Measurements from ENCODE around the gene LRRC7. TPM values are rescaled to one million over a fixed set of nuclear protein-coding genes. Genes with fewer than 3 reads are reported as not detected.

Gene LRRC7
- total and polyA plus RNA-seq, 2 of the 8 experiments (the other 6 are each of a cell fraction or from before 2014, with no cell fraction given): 0.03 to 0.17 TPM

- Histone ChIP-seq H2AFZ (ENCODE audit: low read length) (no peak overlapping the region), H3K23ac (ENCODE audit: insufficient read length) (no peak overlapping the region), H2AK5ac (ENCODE audit: low read depth, low read length) (no peak overlapping the region), H3K14ac (ENCODE audit: insufficient read length) (no peak overlapping the region), H4K8ac (ENCODE audit: extremely low read depth, insufficient read depth, low read length) (no peak overlapping the region), H2BK5ac (ENCODE audit: low read depth, low read length) (no peak overlapping the region), H2BK12ac (ENCODE audit: low read depth, low read length) (no peak overlapping the region), H3K27me3 (replicated peaks in 1 of 4; ENCODE audit: control insufficient read depth in 3 of 4, extremely low read depth in 1 of 4, insufficient read depth in 3 of 4, low read length in 3 of 4) (no peaks in the 10 kb centered on the region), H3K4ac (replicated peaks; ENCODE audit: insufficient read length, low read depth, low read length) (no peak overlapping the region), H4K91ac (replicated peaks; ENCODE audit: insufficient read length, low read length) (no peak overlapping the region), H3K36me3 (ENCODE audit: control insufficient read depth in 2 of 4, insufficient read depth in 4 of 4, low read length in 3 of 4) (no peaks in the 10 kb centered on the region), H2BK120ac (replicated peaks; ENCODE audit: low read depth, low read length) (no peak overlapping the region), H3K79me1 (ENCODE audit: low read depth, low read length) (no peaks in the 10 kb centered on the region), H3K56ac (replicated peaks; ENCODE audit: insufficient read length, low read depth, low read length) (no peak overlapping the region), H3K4me2 (ENCODE audit: insufficient read depth in 1 of 2, low read depth in 2 of 2, low read length in 2 of 2) (no peak overlapping the region), H4K5ac (ENCODE audit: insufficient read length, low read depth, low read length) (no peak overlapping the region), H3K23me2 (ENCODE audit: low read depth, low read length) (no peaks in the 10 kb centered on the region), H3K27ac (ENCODE audit: low read depth, low read length) (no peak overlapping the region), H2BK20ac (ENCODE audit: low read length) (no peak overlapping the region), H2BK15ac (ENCODE audit: low read length) (no peak overlapping the region), H3K4me3 (ENCODE audit: extremely low read depth in 1 of 4, insufficient read depth in 2 of 4, low read depth in 3 of 4, low read length in 4 of 4) (no peak overlapping the region), H3K4me1 (replicated peaks in 1 of 4; ENCODE audit: control insufficient read depth in 3 of 4, insufficient read depth in 4 of 4, low read length in 3 of 4) (no peaks in the 10 kb centered on the region), H3K9me3 (ENCODE audit: insufficient read depth in 2 of 2, low read depth in 1 of 2, low read length in 1 of 2) (no peaks in the 10 kb centered on the region), H4K20me1 (replicated peaks in 1 of 2; ENCODE audit: control insufficient read depth in 1 of 2, insufficient read depth in 2 of 2, low read length in 2 of 2) (no peaks in the 10 kb centered on the region), H3K79me2 (ENCODE audit: control insufficient read depth in 1 of 2, insufficient read depth in 2 of 2, low read length in 2 of 2) (no peaks in the 10 kb centered on the region), H3K18ac (ENCODE audit: extremely low read depth, low read length) (no peak overlapping the region), H3K9ac (replicated peaks in 1 of 4; ENCODE audit: extremely low read depth in 1 of 4, low read depth in 3 of 4, low read length in 3 of 4) (no peak overlapping the region)
- DNase-seq (ENCODE audit: low read depth in 1 of 2, low spot score in 2 of 2) (no peak), FAIRE-seq (no peak)
- ChIA-PET CTCF (ENCODE audit: partially characterized antibody) (interaction anchor here (1.4 kb wide), 1 partner anchor 327 kb away, joined by 3 read pairs; no protein-coding TSS in a partner anchor), POLR2A (ENCODE audit: partially characterized antibody) (no interaction called here)
- TF ChIP-seq SAP30 (IDR thresholded peaks at IDR 0.05; ENCODE audit: insufficient read depth, insufficient replicate concordance, low read length) (no peak), USF2 (IDR thresholded peaks at IDR 0.05; ENCODE audit: low read length) (no peak), TBP (IDR thresholded peaks at IDR 0.05; ENCODE audit: low read depth, low read length) (no peak), RFX5 (IDR thresholded peaks at IDR 0.05; ENCODE audit: borderline replicate concordance, low read depth, low read length) (no peak), POLR2AphosphoS5 (IDR thresholded peaks at IDR 0.05; ENCODE audit: low read depth, low read length) (no peak), SP4 (IDR thresholded peaks at IDR 0.05; ENCODE audit: low read length) (no peak), RBBP5 (IDR thresholded peaks at IDR 0.05; ENCODE audit: borderline replicate concordance, low read depth, low read length) (no peak), HDAC6 (IDR thresholded peaks at IDR 0.05; ENCODE audit: low read depth, low read length) (no peak), NANOG (IDR thresholded peaks at IDR 0.05; ENCODE audit: insufficient read depth, low read depth, low read length, poor library complexity, severe bottlenecking) (no peak), TAF1 (IDR thresholded peaks at IDR 0.05; ENCODE audit: low read depth, low read length) (no peak)
Observed at GRCh38 chr1:69777971-69778370, 210.2 kb downstream of the LRRC7 start.
